Measurements from ENCODE around the gene FBLN1.
"Not testable (repeated sequence)": the region's sequence is repeated elsewhere in the genome, so short reads cannot be mapped to it uniquely, and the experiment has no call there.

Gene FBLN1

GRCh38 chr22:45533703-45534102 lies 31.0 kb downstream of the FBLN1 start:
- Histone ChIP-seq H3K79me2 (ENCODE audit: insufficient read depth, low read length) (no peaks in the 10 kb centered on the region), H3F3A (ENCODE audit: insufficient read depth, low read length) (no peaks in the 10 kb centered on the region), H3K4me1 (ENCODE audit: insufficient read depth, low read length, severe bottlenecking) (no peaks in the 10 kb centered on the region), H3K4me2 (ENCODE audit: low read length) (no peak overlapping the region), H4K20me1 (ENCODE audit: insufficient read depth, low read length) (no peaks in the 10 kb centered on the region), H3K9me2 (ENCODE audit: low read depth, low read length) (no peaks in the 10 kb centered on the region), H3K9me3 (ENCODE audit: low read length) (no peaks in the 10 kb centered on the region), H2AFZ (ENCODE audit: low read length) (no peak overlapping the region), H3K27ac (ENCODE audit: low read depth, low read length, poor library complexity, severe bottlenecking) (no peak overlapping the region), H3K9ac (ENCODE audit: low read length) (no peak overlapping the region), H3K36me3 (ENCODE audit: insufficient read depth, low read length) (no peaks in the 10 kb centered on the region), H3K4me3 (ENCODE audit: low read depth, low read length, poor library complexity, severe bottlenecking) (no peak overlapping the region), H3K27me3 (ENCODE audit: insufficient read depth, low read length) (peaks cover 8% of the 10 kb centered on the region; the same call in 1 of the 2 replicates)
- TF ChIP-seq EZH2 (IDR thresholded peaks at IDR 0.05; ENCODE audit: borderline replicate concordance, low read length) (no peak), CTCF (IDR thresholded peaks at IDR 0.05; ENCODE audit: low read length) (no peak)

GRCh38 chr22:45534339-45535192 lies 31.9 kb downstream of the FBLN1 start:
- Histone ChIP-seq H3K79me2 (ENCODE audit: insufficient read depth, low read length) (no peaks in the 10 kb centered on the region), H3K4me2 (ENCODE audit: low read length) (no peak overlapping the region), H3K4me3 (ENCODE audit: low read depth, low read length, poor library complexity, severe bottlenecking) (no peak overlapping the region), H3K27ac (ENCODE audit: low read depth, low read length, poor library complexity, severe bottlenecking) (no peak overlapping the region), H3K36me3 (ENCODE audit: insufficient read depth, low read length) (no peaks in the 10 kb centered on the region), H3K27me3 (ENCODE audit: insufficient read depth, low read length) (peaks cover 8% of the 10 kb centered on the region; the same call in 1 of the 2 replicates), H3K9me3 (ENCODE audit: low read length) (no peaks in the 10 kb centered on the region), H3F3A (ENCODE audit: insufficient read depth, low read length) (no peaks in the 10 kb centered on the region), H3K9me2 (ENCODE audit: low read depth, low read length) (no peaks in the 10 kb centered on the region), H4K20me1 (ENCODE audit: insufficient read depth, low read length) (no peaks in the 10 kb centered on the region), H3K4me1 (ENCODE audit: insufficient read depth, low read length, severe bottlenecking) (no peaks in the 10 kb centered on the region), H2AFZ (ENCODE audit: low read length) (no peak overlapping the region), H3K9ac (ENCODE audit: low read length) (no peak overlapping the region)
- TF ChIP-seq EZH2 (IDR thresholded peaks at IDR 0.05; ENCODE audit: borderline replicate concordance, low read length) (no peak), CTCF (IDR thresholded peaks at IDR 0.05; ENCODE audit: low read length) (no peak)

DNA sequence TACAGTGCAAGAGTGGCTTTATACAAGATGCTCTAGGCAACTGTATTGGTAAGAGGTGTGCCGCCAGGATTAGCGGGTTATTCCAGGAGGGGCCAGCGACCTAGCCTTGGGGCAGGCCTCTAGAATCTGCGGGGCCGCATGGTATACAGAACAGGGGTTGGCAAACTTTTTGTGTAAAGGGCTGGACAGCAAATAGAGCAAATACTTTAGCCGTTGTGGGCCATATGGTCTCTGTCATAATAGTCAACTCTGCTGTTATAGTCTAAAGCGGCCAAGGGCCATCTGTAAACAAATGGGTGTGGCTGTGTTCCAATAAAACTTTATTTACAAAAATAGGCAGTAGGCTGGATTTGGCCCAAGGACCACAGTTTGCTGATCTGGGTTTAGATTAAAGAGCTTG lies 32.6 kb downstream of the FBLN1 start:
- no peak overlapping the region for H3K4me3 ChIP-seq (ENCODE audit: low read depth, low read length, poor library complexity, severe bottlenecking)
- H3K36me3 ChIP-seq (ENCODE audit: insufficient read depth, low read length) = no peaks in the 10 kb centered on the region
- H3K9me2 ChIP-seq (ENCODE audit: low read depth, low read length) = no peaks in the 10 kb centered on the region
- no peaks in the 10 kb centered on the region for H4K20me1 ChIP-seq (ENCODE audit: insufficient read depth, low read length)
- TF ChIP-seq CTCF (IDR thresholded peaks at IDR 0.05; ENCODE audit: low read length) (no peak), EZH2 (IDR thresholded peaks at IDR 0.05; ENCODE audit: borderline replicate concordance, low read length) (no peak)
- H2AFZ ChIP-seq (ENCODE audit: low read length) = no peak overlapping the region
- H3K4me2 ChIP-seq (ENCODE audit: low read length) = no peak overlapping the region
- no peaks in the 10 kb centered on the region for H3K9me3 ChIP-seq (ENCODE audit: low read length)
- H3K27ac ChIP-seq (ENCODE audit: low read depth, low read length, poor library complexity, severe bottlenecking) = no peak overlapping the region
- H3K9ac ChIP-seq (ENCODE audit: low read length) = no peak overlapping the region
- H3K79me2 ChIP-seq (ENCODE audit: insufficient read depth, low read length) = no peaks in the 10 kb centered on the region
- no peaks in the 10 kb centered on the region for H3F3A ChIP-seq (ENCODE audit: insufficient read depth, low read length)
- H3K27me3 ChIP-seq (ENCODE audit: insufficient read depth, low read length) = peaks cover 4% of the 10 kb centered on the region; the same call in 1 of the 2 replicates
- no peaks in the 10 kb centered on the region for H3K4me1 ChIP-seq (ENCODE audit: insufficient read depth, low read length, severe bottlenecking)

GRCh38 chr22:45535835-45536234 lies 33.2 kb downstream of the FBLN1 start:
- not testable (repeated sequence) for H3K27ac ChIP-seq (ENCODE audit: low read depth, low read length, poor library complexity, severe bottlenecking); H2AFZ ChIP-seq (ENCODE audit: low read length)

More at GRCh38 chr22:45535835-45536234, 33.2 kb downstream of the FBLN1 start:
- not testable (repeated sequence) for H3K9me3 ChIP-seq (ENCODE audit: low read length); H3K27me3 ChIP-seq (ENCODE audit: insufficient read depth, low read length); H3K79me2 ChIP-seq (ENCODE audit: insufficient read depth, low read length); H3F3A ChIP-seq (ENCODE audit: insufficient read depth, low read length); H3K36me3 ChIP-seq (ENCODE audit: insufficient read depth, low read length); H3K4me1 ChIP-seq (ENCODE audit: insufficient read depth, low read length, severe bottlenecking); H3K4me3 ChIP-seq (ENCODE audit: low read depth, low read length, poor library complexity, severe bottlenecking); H4K20me1 ChIP-seq (ENCODE audit: insufficient read depth, low read length); H3K9ac ChIP-seq (ENCODE audit: low read length); H3K4me2 ChIP-seq (ENCODE audit: low read length); H3K9me2 ChIP-seq (ENCODE audit: low read depth, low read length)

Data from OCI-LY1 (cell line).